ENCODE data around the gene FSTL3.

Gene FSTL3

DNA sequence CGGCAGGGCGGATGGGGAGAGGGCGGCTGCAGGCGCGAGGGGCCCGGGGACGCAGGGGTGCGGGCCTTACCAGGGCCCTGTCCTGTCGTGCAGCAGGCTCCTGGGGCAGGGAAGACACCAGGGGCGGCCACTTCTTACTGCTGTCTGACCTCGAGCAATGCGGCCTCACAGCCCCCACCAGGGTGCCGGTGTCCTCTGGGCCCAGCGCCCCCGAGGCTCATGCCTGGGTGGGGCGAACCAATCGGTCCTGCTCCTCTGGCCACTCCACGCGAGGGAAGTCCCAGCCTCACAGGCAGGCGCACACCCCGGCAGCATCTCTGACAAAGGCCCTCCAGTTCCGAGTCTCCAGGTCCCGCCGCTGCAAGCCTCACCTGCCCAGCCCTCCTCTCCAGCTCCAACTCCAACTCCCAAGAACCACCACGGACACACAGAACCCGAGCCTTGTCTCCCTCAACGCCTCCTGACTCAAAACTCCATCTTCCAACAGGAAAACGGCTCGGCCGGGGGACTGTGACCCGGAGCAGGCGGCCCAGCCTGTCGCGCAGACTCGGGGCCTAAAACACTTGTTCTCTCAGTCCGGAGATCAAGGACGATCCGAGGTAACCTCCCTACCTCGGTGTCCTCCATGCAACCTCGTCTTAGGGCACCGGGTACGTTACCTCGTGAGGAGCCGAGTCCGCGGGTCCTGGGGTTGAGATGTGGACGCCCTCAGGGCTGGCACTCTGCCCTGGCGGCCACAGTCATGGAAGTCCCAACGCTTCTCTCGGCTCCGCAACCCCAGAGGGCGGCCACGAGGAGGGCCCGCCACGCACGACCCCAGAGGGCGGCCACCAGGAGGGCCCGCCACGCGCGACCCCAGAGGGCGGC is 30.0 kb upstream of the FSTL3 start:
- no peak for DNase-seq (ENCODE audit: low read depth in 2 of 2)

DNA sequence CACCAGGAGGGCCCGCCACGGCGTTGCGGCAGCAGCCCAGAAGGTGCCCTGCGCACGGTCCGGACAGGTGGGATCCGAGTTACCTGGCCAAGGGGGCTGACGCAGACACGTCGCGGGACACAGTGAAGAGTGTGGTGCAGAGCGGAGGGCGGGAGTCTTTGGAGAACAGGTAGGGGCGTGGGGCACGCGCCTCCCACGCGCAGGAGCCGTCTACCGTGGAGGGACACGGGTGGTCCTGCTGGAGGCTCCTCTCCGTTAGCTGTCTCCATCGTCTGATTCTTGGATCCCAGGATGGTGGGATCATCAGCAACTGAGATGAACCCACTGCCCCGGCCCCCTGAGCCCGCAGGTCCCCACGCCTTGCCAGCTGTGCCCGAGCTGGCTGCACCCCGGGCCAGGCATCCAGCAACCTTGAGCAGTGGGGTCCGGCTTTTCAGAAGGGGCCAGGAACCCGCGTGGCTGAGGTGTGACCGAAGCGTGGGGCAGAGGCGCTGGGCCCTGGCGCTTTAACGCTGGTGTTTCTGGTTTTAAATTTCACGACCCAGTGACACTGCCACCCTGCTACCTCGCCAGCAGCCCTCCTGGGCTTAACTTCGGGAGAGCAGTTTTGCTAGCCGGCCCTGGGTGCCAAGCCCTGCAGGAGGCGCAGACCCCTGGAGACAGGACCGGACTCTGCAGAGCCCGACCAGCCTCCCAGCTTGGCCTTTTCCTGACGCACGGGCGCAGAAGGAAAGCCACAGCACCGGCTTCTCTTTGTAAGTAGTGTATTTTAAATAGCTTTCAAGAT is 29.2 kb upstream of the FSTL3 start:
- no peak for DNase-seq (ENCODE audit: low read depth in 2 of 2)

- no peak for DNase-seq (ENCODE audit: low read depth in 2 of 2)
These were observed 28.5 kb upstream of the FSTL3 start for GRCh38 chr19:647566-648284.

- no peak for DNase-seq (ENCODE audit: low read depth in 2 of 2)
These were observed 27.9 kb upstream of the FSTL3 start for GRCh38 chr19:648305-648704.

GRCh38 chr19:648904-649801 is 27.0 kb upstream of the FSTL3 start:
- no peak for DNase-seq (ENCODE audit: low read depth in 2 of 2)

GRCh38 chr19:650121-650520 is 26.1 kb upstream of the FSTL3 start:
- no peak for DNase-seq (ENCODE audit: low read depth in 2 of 2)

GRCh38 chr19:651114-651818 is 24.9 kb upstream of the FSTL3 start:
- DNase-seq (ENCODE audit: low read depth in 2 of 2) = no peak

DNA sequence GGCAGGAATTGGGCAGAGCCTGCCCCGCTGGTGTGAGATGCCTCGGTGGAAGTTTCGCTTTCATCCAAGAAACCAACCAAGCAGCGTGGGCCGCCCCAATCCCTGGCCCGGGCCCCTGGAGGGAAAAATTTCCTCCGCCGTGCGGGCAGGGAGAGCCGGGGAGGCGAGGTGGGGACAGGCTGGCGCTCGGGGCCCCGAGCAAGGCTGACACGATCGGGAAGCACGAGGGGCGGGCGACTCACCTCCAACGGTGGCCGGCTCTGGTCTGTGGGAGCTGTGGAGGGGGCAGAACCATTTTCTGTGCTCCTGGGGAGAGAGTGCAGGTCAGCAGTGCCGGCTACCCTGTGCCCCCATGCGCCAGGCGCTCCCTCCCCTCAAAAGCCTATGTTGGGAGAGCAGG is 24.2 kb upstream of the FSTL3 start:
- DNase-seq (ENCODE audit: low read depth in 2 of 2) = no peak

GRCh38 chr19:652467-653389 is 23.5 kb upstream of the FSTL3 start:
- DNase-seq (ENCODE audit: low read depth in 2 of 2) = no peak

- no peak for DNase-seq (ENCODE audit: low read depth in 2 of 2)
These were observed 22.8 kb upstream of the FSTL3 start for GRCh38 chr19:653425-653824.

DNA sequence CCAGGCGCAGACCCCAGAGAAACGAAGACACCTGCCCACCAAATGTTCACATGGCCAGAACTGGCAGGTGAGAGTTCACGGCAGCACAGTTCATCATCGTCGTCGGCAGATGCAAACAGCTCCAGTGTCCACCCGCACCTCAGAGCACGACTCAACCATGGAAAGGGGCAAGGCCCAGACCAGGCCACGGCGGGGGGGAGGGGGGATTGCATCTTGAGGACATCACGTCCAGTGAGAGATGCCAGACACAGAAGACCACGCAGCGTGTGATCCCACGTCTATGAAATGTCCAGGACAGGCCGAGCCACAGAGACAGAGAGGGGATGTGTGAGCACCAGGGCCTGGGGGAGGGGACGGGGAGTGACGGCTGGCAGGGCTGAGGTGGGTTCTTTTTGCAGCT is 20.5 kb upstream of the FSTL3 start:
- DNase-seq (ENCODE audit: low read depth in 2 of 2) = no peak

DNA sequence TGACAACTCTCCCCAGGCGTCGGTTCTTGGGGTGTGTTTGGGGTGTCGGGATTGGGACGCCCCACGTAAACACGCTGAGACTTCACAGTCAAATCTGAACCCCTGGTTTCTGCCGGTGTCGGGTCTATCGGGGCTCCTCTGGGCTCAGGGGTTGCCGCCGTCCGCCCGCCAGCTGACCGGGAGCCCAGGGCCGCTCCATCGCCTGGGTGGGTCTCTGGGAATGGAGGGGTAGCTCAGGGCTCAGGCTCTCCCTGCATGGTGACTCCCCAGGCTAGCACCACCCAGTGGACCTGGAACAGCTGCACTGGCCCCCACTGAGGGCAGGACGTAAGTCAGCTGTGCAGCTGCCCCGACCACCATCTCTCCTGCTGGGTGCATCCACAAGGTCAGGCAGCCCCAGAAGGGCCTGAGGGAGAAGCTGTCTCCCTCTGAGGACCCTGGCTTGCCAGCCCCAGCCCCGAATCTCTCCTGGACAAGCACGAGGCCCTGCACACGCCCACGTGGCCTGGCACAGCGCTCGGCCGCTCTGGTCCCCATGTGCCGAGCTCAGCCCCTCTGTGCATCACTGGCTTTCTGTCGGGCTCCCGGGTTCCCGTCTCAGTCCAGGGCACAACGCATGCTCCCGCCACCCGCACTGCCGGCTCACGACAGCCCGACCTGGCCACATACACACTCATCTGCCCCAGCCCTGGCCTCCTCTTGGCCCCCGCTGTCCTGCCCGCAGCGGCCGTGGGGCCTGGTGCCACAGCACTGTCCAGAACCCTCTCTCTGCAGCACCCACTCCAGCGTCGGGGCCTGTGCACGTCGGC is 19.2 kb upstream of the FSTL3 start:
- no peak for DNase-seq (ENCODE audit: low read depth in 2 of 2)

DNA sequence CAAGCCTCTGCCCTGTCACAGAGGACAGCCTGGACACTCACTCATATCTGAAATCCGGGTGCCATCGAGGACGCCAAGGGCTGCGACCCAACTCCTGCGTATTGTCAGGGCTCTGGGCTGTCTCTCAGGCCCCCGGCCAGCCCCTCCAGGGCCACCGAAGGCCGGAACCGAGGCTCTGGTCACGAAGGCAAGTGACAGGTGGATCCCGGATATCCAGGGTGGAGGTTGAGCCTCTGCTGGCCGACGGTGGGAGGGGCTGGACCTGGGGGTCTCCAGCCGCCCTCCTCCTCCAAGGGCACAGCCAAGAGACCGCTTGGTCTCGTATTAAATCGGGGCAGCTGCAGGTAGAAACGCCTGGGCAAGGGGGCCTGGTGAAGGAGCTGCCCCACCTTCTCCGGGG is 18.6 kb upstream of the FSTL3 start:
- no peak for DNase-seq (ENCODE audit: low read depth in 2 of 2)

DNA sequence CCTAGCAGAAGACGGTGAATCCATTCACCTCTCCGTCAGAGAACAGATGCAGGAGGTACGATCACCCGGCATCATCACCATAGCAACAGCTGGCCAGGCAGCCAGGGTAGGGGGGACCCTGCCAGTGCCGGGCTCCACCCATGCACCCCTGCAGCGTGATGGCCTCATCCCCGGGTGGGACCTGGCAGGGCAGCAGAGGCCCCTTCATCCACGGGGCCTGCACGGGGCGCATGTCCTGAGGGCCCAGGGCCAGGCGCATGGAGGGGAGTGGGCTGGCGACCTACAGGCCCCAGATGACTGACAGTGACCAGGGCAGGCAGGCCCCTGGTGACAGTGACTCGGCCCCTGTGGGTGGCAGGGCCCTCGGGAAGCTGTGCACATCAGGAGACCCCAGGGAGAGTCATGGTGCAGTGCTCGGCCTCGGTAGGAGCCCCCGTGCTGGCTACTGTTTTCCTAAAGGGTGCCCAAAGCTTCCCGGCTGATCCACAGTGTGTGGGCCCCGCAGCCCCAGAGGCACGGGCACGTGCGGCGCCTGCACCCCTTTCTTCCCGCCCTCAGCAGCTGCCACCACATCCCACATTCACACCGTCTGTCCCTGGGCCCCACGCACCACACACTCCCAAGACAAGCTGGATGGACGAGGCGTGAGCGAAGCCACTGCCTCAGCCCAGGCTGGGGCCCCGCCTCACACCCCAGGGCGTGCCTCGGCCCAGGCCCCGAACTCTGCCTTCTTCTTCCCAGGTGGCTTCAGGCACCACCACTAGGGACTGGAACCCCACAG is 17.9 kb upstream of the FSTL3 start:
- DNase-seq (ENCODE audit: low read depth in 2 of 2) = no peak

DNA sequence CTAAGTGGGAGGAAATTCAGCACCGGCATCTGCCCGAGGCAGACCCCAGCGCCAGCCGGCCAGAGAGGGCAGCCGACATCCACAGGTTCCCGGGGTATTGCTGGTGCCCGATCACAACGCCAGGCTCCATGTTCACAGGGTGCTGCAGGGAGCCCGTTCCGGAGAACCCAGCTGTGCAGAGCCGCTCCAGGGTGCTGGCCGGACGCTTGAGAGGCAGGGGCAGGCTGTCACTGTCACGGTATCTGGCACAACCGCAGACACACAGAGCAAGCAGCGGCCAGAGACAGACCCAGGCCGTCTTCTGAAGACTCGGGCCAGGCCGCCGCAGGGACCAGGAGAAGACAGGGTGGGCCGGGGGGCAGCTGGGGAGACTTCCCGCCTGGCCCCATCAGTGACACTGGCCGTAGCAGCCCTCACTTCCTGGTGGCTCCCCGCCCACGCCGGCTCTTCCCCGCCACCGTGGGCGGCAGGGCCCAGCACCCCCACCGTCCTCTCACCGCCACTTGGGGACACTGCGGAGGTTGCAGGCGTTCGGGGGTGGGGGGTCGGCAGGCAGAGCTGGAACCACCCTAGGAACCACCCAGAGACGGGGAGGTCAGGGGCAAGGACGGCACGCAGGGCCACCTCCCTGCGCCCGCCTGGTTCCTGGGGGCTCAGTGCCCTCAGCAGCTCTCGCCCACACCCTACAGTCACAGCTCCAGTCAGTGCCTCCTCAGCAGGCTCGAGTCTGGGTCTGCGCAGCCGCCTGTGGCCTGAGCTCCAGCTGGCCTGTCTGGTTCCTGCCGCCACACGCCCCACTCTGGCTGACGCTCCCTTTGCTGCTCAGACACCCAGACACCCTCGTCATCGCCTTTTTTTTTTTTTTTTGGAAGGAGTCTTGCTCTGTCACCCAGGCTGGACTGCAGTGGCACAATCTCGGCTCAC is 17.0 kb upstream of the FSTL3 start:
- no peak for DNase-seq (ENCODE audit: low read depth in 2 of 2)

DNA sequence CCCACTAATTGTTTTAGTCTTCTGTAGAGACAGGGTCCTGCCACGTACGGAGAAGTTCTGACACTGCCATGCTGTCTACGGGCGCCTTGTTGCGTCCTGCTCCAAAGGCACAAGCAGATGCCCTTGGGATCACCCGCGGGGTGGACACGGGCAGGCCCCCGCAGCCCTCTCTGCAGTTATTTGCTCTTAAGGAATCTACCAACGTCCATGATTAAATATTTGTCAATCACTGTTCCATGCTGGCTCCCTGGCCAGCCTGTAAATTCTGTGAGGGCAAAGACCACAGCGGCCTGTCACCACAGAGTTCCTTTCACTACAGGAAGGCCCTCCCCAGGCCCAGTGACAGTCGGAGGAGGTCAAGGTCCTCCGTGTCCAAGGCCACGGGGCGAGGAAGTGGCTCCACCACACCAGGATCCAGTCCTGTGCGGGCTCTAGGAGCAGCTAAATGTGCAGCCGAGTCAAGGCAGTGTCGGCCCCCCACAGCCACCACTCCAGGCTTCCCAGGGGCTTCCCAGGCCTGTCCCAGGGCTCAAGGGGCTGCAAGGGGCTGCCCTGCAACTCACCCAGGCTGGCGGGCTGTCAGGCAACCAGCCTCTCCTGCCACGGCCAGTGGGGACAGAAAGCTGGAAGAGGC is 15.3 kb upstream of the FSTL3 start:
- no peak for DNase-seq (ENCODE audit: low read depth in 2 of 2)
